ENCODE measurements around the gene GLI3.

DNA sequence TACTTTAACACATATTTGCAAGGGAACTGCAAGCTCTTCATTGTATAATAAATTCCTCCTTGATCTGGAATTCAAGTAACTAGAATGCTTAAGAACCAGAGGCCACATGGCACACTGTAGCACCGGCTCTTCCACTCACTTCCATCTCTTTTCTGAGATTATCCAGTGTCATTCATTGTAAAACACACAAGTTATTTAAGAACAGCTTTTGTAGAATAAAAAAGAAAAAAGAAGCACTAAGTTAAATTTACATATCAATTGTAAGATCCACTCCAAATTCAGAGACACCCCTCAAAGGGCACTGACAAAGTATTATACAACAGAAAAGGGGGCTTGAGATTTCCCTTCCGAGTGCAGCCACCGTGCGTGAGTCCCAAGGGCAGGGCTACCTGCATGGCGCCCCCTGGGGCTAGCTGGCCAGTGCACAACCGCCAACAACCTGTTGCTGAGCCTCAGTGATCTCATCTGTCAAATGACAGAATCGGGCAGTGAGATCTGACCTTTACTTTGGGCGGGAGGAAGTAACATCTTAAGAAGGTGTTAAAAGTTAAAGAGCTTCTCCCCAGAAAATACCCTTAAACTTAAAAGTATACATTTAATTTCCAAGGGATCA is 12.5 kb downstream of the GLI3 start:
- TF ChIP-seq, protein P1, sequence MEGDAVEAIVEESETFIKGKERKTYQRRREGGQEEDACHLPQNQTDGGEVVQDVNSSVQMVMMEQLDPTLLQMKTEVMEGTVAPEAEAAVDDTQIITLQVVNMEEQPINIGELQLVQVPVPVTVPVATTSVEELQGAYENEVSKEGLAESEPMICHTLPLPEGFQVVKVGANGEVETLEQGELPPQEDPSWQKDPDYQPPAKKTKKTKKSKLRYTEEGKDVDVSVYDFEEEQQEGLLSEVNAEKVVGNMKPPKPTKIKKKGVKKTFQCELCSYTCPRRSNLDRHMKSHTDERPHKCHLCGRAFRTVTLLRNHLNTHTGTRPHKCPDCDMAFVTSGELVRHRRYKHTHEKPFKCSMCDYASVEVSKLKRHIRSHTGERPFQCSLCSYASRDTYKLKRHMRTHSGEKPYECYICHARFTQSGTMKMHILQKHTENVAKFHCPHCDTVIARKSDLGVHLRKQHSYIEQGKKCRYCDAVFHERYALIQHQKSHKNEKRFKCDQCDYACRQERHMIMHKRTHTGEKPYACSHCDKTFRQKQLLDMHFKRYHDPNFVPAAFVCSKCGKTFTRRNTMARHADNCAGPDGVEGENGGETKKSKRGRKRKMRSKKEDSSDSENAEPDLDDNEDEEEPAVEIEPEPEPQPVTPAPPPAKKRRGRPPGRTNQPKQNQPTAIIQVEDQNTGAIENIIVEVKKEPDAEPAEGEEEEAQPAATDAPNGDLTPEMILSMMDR (IDR thresholded peaks at IDR 0.05): peak; percentile 52
- no peak for TF ChIP-seq EZH2 (IDR thresholded peaks at IDR 0.05)

Data from neural progenitor cell (in vitro differentiated cells).